Neutrophil (primary cell): ENCODE data around the gene MLX.
A peak's percentile ranks its signal among the peaks of the same experiment; 100 is the strongest.
"Not testable (repeated sequence)": the region's sequence is repeated elsewhere in the genome, so short reads cannot be mapped to it uniquely, and the experiment has no call there.

ENCODE experiments used
- H3K27ac ChIP-seq: fragments of 200-600 bp; sonication (generic); 2 replicates; pipeline ENCODE4 v1.5.1; 2016; ENCODE audit warnings: mild to moderate bottlenecking, moderate library complexity
- H3K27me3 ChIP-seq: fragments of 200-600 bp; sonication (generic); 2 replicates; pipeline ENCODE4 v1.6.0; 2016; ENCODE audit warnings: mild to moderate bottlenecking
- H3K36me3 ChIP-seq: fragments of 200-600 bp; sonication (generic); 2 replicates; pipeline ENCODE4 v1.5.1; 2017
- H3K4me1 ChIP-seq, 2 experiments: fragments of 200-600 bp in 1 of 2; sonication (generic) in 1 of 2; 1 replicate in 1 of 2; 2 replicates in 1 of 2; pipeline versions ENCODE4 v1.5.1 to v1.6.1; 2013 to 2016; ENCODE audit warnings: low read depth in 1 of 2, low read length in 1 of 2, mild to moderate bottlenecking in 1 of 2, moderate library complexity in 1 of 2; ENCODE audit not compliant: control insufficient read depth in 1 of 2, insufficient read depth in 1 of 2
- H3K4me3 ChIP-seq, 2 experiments: fragments of 200-600 bp in 1 of 2; sonication (generic) in 1 of 2; 1 replicate in 1 of 2; 2 replicates in 1 of 2; pipeline ENCODE4 v1.5.1; 2013 to 2016; ENCODE audit warnings: low read depth in 1 of 2, low read length in 1 of 2, mild to moderate bottlenecking in 1 of 2, moderate library complexity in 1 of 2
- H3K9me3 ChIP-seq: fragments of 200-600 bp; sonication (generic); 2 replicates; pipeline ENCODE4 v1.5.1; 2016
- CTCF ChIP-seq: fragments of 200-600 bp; sonication (generic); IDR thresholded peaks from 2 replicates; pipeline ENCODE4 v1.5.1; 2016; ENCODE audit warnings: antibody characterized with exemption

The MLX gene

GRCh38 chr17:42603318-42603717 is 36.4 kb downstream of the MLX start:
- Histone ChIP-seq H3K9me3 (no peaks in the 10 kb centered on the region), H3K27me3 (no peaks in the 10 kb centered on the region), H3K36me3 (peaks cover 8% of the 10 kb centered on the region), H3K27ac (no peak overlapping the region), H3K4me3 (no peak overlapping the region), H3K4me1 (peaks cover 17 to 19% of the 10 kb centered on the region in 2 experiments)
- no peak for TF ChIP-seq CTCF

- peaks cover 12% of the 10 kb centered on the region for H3K36me3 ChIP-seq
- peak overlapping the region; percentile 94 for H3K27ac ChIP-seq
- H3K27me3 ChIP-seq = no peaks in the 10 kb centered on the region
- peaks cover 32 to 39% of the 10 kb centered on the region in 2 experiments for H3K4me1 ChIP-seq
- peak overlapping the region; percentile 86 to 96 for H3K4me3 ChIP-seq
- H3K9me3 ChIP-seq = no peaks in the 10 kb centered on the region
- no peak for TF ChIP-seq CTCF
Observed at GRCh38 chr17:42607769-42608168, 40.9 kb downstream of the MLX start.

- no peak for TF ChIP-seq CTCF
- H3K9me3 ChIP-seq = no peaks in the 10 kb centered on the region
- peak overlapping the region; percentile 86 to 96 for H3K4me3 ChIP-seq
- peak overlapping the region; percentile 94 for H3K27ac ChIP-seq
- H3K27me3 ChIP-seq = no peaks in the 10 kb centered on the region
- H3K4me1 ChIP-seq = peaks cover 32 to 39% of the 10 kb centered on the region in 2 experiments
- H3K36me3 ChIP-seq = peaks cover 15% of the 10 kb centered on the region
Observed at GRCh38 chr17:42608305-42609181, 41.6 kb downstream of the MLX start.

- Histone ChIP-seq H3K9me3 (no peaks in the 10 kb centered on the region), H3K27ac (peak within 1 kb of the TSS; percentile 94), H3K27me3 (no peaks in the 10 kb centered on the region), H3K36me3 (peaks cover 23% of the 10 kb centered on the region), H3K4me3 (peak within 1 kb of the TSS; percentile 86 to 96), H3K4me1 (peaks cover 32 to 39% of the 10 kb centered on the region in 2 experiments)
- peak; percentile 24 for TF ChIP-seq CTCF
Observed at GRCh38 chr17:42609182-42609813, 42.4 kb downstream of the MLX start, which contains the start of the genes RETREG3 and TUBG1. RETREG3 (minus strand) TSS chr17:42609374; CDS start chr17:42609324, 50 bp downstream. TUBG1 (plus strand) TSS chr17:42609683; CDS start chr17:42609738, 55 bp downstream.

- Histone ChIP-seq H3K4me1 (peaks cover 32 to 39% of the 10 kb centered on the region in 2 experiments), H3K36me3 (peaks cover 28% of the 10 kb centered on the region), H3K4me3 (peak overlapping the region; percentile 86 to 96), H3K27ac (peak overlapping the region; percentile 94)
- not testable (repeated sequence) for H3K27me3 ChIP-seq, H3K9me3 ChIP-seq
Observed at GRCh38 chr17:42609814-42610801, 43.2 kb downstream of the MLX start.
